MM.1S (cell line): ENCODE data around the gene KRTAP4-3.
"Not testable (repeated sequence)": the region's sequence is repeated elsewhere in the genome, so short reads cannot be mapped to it uniquely, and the experiment has no call there.

Experiments
- DNase-seq: peaks from one replicate; pipeline ENCODE4 v3.0.0-alpha.2; 2015
- H2AFZ ChIP-seq: fragments of 300-600 bp; sonication (generic); 2 replicates; pipeline ENCODE4 v1.6.0; 2016; ENCODE audit warnings: antibody characterized with exemption, low read length
- H3F3A ChIP-seq: fragments of 300-600 bp; sonication (generic); 2 replicates; pipeline ENCODE4 v1.6.1; 2016; ENCODE audit warnings: mild to moderate bottlenecking, antibody characterized with exemption, low read length, moderate library complexity, mixed read lengths; ENCODE audit not compliant: insufficient read depth
- H3K27ac ChIP-seq: fragments of 300-600 bp; sonication (generic); 2 replicates; pipeline ENCODE4 v1.5.1; 2016; ENCODE audit warnings: mild to moderate bottlenecking, low read length
- H3K27me3 ChIP-seq: fragments of 300-600 bp; sonication (generic); replicated peaks from 2 replicates; pipeline ENCODE4 v1.6.0; 2016; ENCODE audit warnings: low read length; ENCODE audit not compliant: insufficient read depth
- H3K36me3 ChIP-seq: fragments of 300-600 bp; sonication (generic); replicated peaks from 2 replicates; pipeline ENCODE4 v1.6.1; 2016; ENCODE audit warnings: mild to moderate bottlenecking, low read length, mixed read lengths; ENCODE audit not compliant: insufficient read depth
- H3K4me1 ChIP-seq: fragments of 300-600 bp; sonication (generic); 2 replicates; pipeline ENCODE4 v1.6.1; 2016; ENCODE audit warnings: low read length, mixed read lengths
- H3K4me2 ChIP-seq: fragments of 300-600 bp; sonication (generic); 2 replicates; pipeline ENCODE4 v1.6.0; 2016; ENCODE audit warnings: low read depth, low read length
- H3K4me3 ChIP-seq: fragments of 300-600 bp; sonication (generic); 2 replicates; pipeline ENCODE4 v1.5.1; 2016; ENCODE audit warnings: low read length, mixed read lengths
- H3K79me2 ChIP-seq: fragments of 300-600 bp; sonication (generic); 2 replicates; pipeline ENCODE4 v1.6.1; 2016; ENCODE audit warnings: mixed run types, low read length, mixed read lengths
- H3K9ac ChIP-seq: fragments of 300-600 bp; sonication (generic); 2 replicates; pipeline ENCODE4 v1.6.1; 2016; ENCODE audit warnings: low read length, mixed read lengths
- H3K9me2 ChIP-seq: fragments of 300-600 bp; sonication (generic); replicated peaks from 2 replicates; pipeline ENCODE4 v1.6.1; 2016; ENCODE audit warnings: mild to moderate bottlenecking, low read length, mixed read lengths; ENCODE audit not compliant: insufficient read depth
- H3K9me3 ChIP-seq: fragments of 300-600 bp; sonication (generic); replicated peaks from 2 replicates; pipeline ENCODE4 v1.6.1; 2016; ENCODE audit warnings: mild to moderate bottlenecking, low read length, mixed read lengths; ENCODE audit not compliant: insufficient read depth
- H4K20me1 ChIP-seq: fragments of 300-600 bp; sonication (generic); 2 replicates; pipeline ENCODE4 v1.6.1; 2016; ENCODE audit warnings: mild to moderate bottlenecking, low read length, moderate library complexity, mixed read lengths; ENCODE audit not compliant: insufficient read depth
- CTCF ChIP-seq: fragments of 300-600 bp; sonication (generic); IDR thresholded peaks from 2 replicates; pipeline ENCODE4 v1.5.1; 2016; ENCODE audit warnings: antibody characterized with exemption, low read length, mixed read lengths
- EZH2 ChIP-seq: fragments of 300-600 bp; sonication (generic); optimal IDR thresholded peaks from 2 replicates; pipeline ENCODE3; 2017; ENCODE audit warnings: low read depth, mild to moderate bottlenecking, antibody characterized with exemption, low read length, mixed read lengths
- EZH2phosphoT487 ChIP-seq: fragments of 300-600 bp; sonication (generic); IDR thresholded peaks from 2 replicates; pipeline ENCODE4 v1.6.1; 2018; ENCODE audit warnings: antibody characterized with exemption, low read length

Gene KRTAP4-3

GRCh38 chr17:41127371-41127770 lies 40.6 kb downstream of the KRTAP4-3 start:
- Histone ChIP-seq H3K4me3 (no peak overlapping the region), H3K27me3 (no peaks in the 10 kb centered on the region), H3K36me3 (no peaks in the 10 kb centered on the region), H3K4me1 (no peaks in the 10 kb centered on the region), H2AFZ (no peak overlapping the region), H3K4me2 (no peak overlapping the region), H3K27ac (no peak overlapping the region), H4K20me1 (no peaks in the 10 kb centered on the region), H3K79me2 (no peaks in the 10 kb centered on the region), H3K9me2 (no peaks in the 10 kb centered on the region), H3F3A (no peaks in the 10 kb centered on the region), H3K9ac (no peak overlapping the region), H3K9me3 (no peaks in the 10 kb centered on the region)
- no peak for DNase-seq
- TF ChIP-seq EZH2phosphoT487: no peak
- no peak for TF ChIP-seq CTCF
- no peak for TF ChIP-seq EZH2

GRCh38 chr17:41126412-41126811 lies 41.6 kb downstream of the KRTAP4-3 start:
- H3K4me2 ChIP-seq: no peak overlapping the region
- no peak for DNase-seq
- TF ChIP-seq EZH2 (no peak), EZH2phosphoT487 (no peak), CTCF (no peak)

GRCh38 chr17:41125064-41125463 lies 43.0 kb downstream of the KRTAP4-3 start:
- Histone ChIP-seq H3K9ac (no peak overlapping the region), H3K79me2 (no peaks in the 10 kb centered on the region), H3K27me3 (no peaks in the 10 kb centered on the region), H3K36me3 (no peaks in the 10 kb centered on the region), H2AFZ (no peak overlapping the region), H3K9me3 (no peaks in the 10 kb centered on the region), H3K27ac (no peak overlapping the region), H3K9me2 (no peaks in the 10 kb centered on the region), H3F3A (no peaks in the 10 kb centered on the region), H4K20me1 (no peaks in the 10 kb centered on the region), H3K4me2 (no peak overlapping the region), H3K4me1 (no peaks in the 10 kb centered on the region), H3K4me3 (no peak overlapping the region)
- DNase-seq: no peak
- no peak for TF ChIP-seq CTCF
- TF ChIP-seq EZH2: no peak
- TF ChIP-seq EZH2phosphoT487: no peak

More at GRCh38 chr17:41126412-41126811, 41.6 kb downstream of the KRTAP4-3 start:
- Histone ChIP-seq H3K4me1 (no peaks in the 10 kb centered on the region), H4K20me1 (no peaks in the 10 kb centered on the region), H3K79me2 (no peaks in the 10 kb centered on the region), H3K27ac (no peak overlapping the region), H3K9ac (no peak overlapping the region), H3K4me3 (no peak overlapping the region), H3K36me3 (no peaks in the 10 kb centered on the region), H2AFZ (no peak overlapping the region), H3K9me2 (no peaks in the 10 kb centered on the region), H3K9me3 (no peaks in the 10 kb centered on the region), H3K27me3 (no peaks in the 10 kb centered on the region), H3F3A (no peaks in the 10 kb centered on the region)

DNA sequence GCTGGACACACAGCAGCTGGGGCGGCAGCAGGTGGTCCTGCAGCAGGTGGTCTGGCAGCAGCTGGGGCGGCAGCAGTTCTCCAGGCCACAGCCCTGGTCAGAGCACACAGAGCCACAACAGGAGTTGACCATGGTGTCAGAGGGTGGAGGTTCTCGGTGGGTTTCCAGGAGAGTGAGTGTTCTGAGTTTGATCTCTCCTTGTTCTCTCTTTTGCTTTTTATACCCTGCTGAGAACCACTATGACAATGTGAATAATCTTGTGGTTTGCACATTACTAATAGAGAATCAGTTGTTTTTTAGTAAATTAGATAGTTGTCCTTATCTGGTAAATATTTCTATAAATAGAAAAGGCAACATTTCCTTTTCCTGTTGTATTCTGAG lies 44.0 kb downstream of the KRTAP4-3 start, which contains the start of gene KRTAP4-12:
Gene KRTAP4-12, minus strand, starts transcription at position 192 of the 381 bp plus-strand sequence. Its CDS starts 60 bp downstream, at position 132.
- not testable (repeated sequence) for H3K27ac ChIP-seq, H2AFZ ChIP-seq, H3K4me3 ChIP-seq, H3K9me3 ChIP-seq, H3K4me1 ChIP-seq, H3K9me2 ChIP-seq, H3F3A ChIP-seq, H3K36me3 ChIP-seq, H3K27me3 ChIP-seq, DNase-seq, H3K4me2 ChIP-seq, H3K9ac ChIP-seq, H3K79me2 ChIP-seq, H4K20me1 ChIP-seq

GRCh38 chr17:41123292-41123990 lies 44.6 kb downstream of the KRTAP4-3 start:
- H3K36me3 ChIP-seq, H3F3A ChIP-seq, H3K9ac ChIP-seq, H4K20me1 ChIP-seq, H3K4me1 ChIP-seq, H3K4me2 ChIP-seq, DNase-seq, H3K79me2 ChIP-seq, H3K4me3 ChIP-seq, H2AFZ ChIP-seq, H3K9me3 ChIP-seq, H3K27ac ChIP-seq, H3K9me2 ChIP-seq, H3K27me3 ChIP-seq: not testable (repeated sequence)
